Anterior cingulate cortex (tissue), 58 donors: ENCODE measurements around the gene GNG7.
A peak's percentile ranks its signal among the peaks of the same experiment; 100 is the strongest.
"Not testable (repeated sequence)": the region's sequence is repeated elsewhere in the genome, so short reads cannot be mapped to it uniquely, and the experiment has no call there.

ENCODE experiments used
- DNase-seq, 58 donors: peaks; one replicate each; lab custom pipeline; 2025; lab: John Stamatoyannopoulos, UW

Gene GNG7

GRCh38 chr19:2628597-2628996 lies 73.9 kb downstream of the GNG7 start:
- no peak for DNase-seq

GRCh38 chr19:2627855-2628254 lies 74.6 kb downstream of the GNG7 start:
- no peak for DNase-seq

GRCh38 chr19:2627319-2627829 lies 75.1 kb downstream of the GNG7 start:
- peak in 50 of 58 donors; percentile 15 to 89 (median 64) for DNase-seq

GRCh38 chr19:2625434-2625833 lies 77.1 kb downstream of the GNG7 start:
- DNase-seq, result peak in 2 of 58 donors; percentile 14 to 19

- DNase-seq, result peak in 13 of 58 donors; percentile 12 to 62 (median 39)
These were observed 77.9 kb downstream of the GNG7 start for GRCh38 chr19:2624537-2625091.

- no peak for DNase-seq
These were observed 78.7 kb downstream of the GNG7 start for GRCh38 chr19:2623798-2624197.

GRCh38 chr19:2622371-2622961 lies 80.0 kb downstream of the GNG7 start:
- DNase-seq, result not testable (repeated sequence)

GRCh38 chr19:2619076-2619475 lies 83.4 kb downstream of the GNG7 start:
- DNase-seq, result no peak

GRCh38 chr19:2618611-2619010 lies 83.9 kb downstream of the GNG7 start:
- no peak for DNase-seq

GRCh38 chr19:2617393-2618165 lies 84.9 kb downstream of the GNG7 start:
- DNase-seq, result no peak

- peak in 4 of 58 donors; percentile 16 to 41 (median 32) for DNase-seq
These were observed 85.6 kb downstream of the GNG7 start for GRCh38 chr19:2616741-2617392.

- no peak for DNase-seq
These were observed 86.7 kb downstream of the GNG7 start for GRCh38 chr19:2615782-2616181.

- peak in 1 of 58 donors; percentile 26 for DNase-seq
These were observed 88.8 kb downstream of the GNG7 start for GRCh38 chr19:2613507-2614295.

GRCh38 chr19:2612619-2613249 lies 89.8 kb downstream of the GNG7 start:
- DNase-seq, result no peak

GRCh38 chr19:2611483-2612464 lies 90.7 kb downstream of the GNG7 start:
- no peak for DNase-seq

- peak in 56 of 58 donors; percentile 36 to 95 (median 74) for DNase-seq
These were observed 91.6 kb downstream of the GNG7 start for GRCh38 chr19:2610637-2611482.

- no peak for DNase-seq
These were observed 92.9 kb downstream of the GNG7 start for GRCh38 chr19:2609389-2610116.
